ENCODE results near the gene COG3. TPM values are rescaled to one million over a fixed set of nuclear protein-coding genes. Genes with fewer than 3 reads are reported as not detected.

Gene COG3
- total RNA-seq, 1 donor from 2014 or later, result 29.6 TPM

GRCh38 chr13:45439781-45440462 is 24.8 kb upstream of the COG3 start:
- Mint-ChIP-seq H3K4me3 (ENCODE audit: low read depth) (no peak overlapping the region), H3K9me3 (ENCODE audit: low read depth) (no peaks in the 10 kb centered on the region), H3K27me3 (no peaks in the 10 kb centered on the region), H3K36me3 (ENCODE audit: insufficient read depth) (no peaks in the 10 kb centered on the region), H3K4me1 (ENCODE audit: low read depth) (peaks cover 4% of the 10 kb centered on the region), H3K27ac (no peak overlapping the region)
- no peak for TF ChIP-seq CTCF (IDR thresholded peaks at IDR 0.05; ENCODE audit: unreplicated experiment)
- no peak for DNase-seq (ENCODE audit: low spot score, unreplicated experiment)

- Mint-ChIP-seq H3K36me3 (ENCODE audit: insufficient read depth) (no peaks in the 10 kb centered on the region), H3K4me3 (ENCODE audit: low read depth) (no peak overlapping the region), H3K9me3 (ENCODE audit: low read depth) (no peaks in the 10 kb centered on the region), H3K4me1 (ENCODE audit: low read depth) (peaks cover 11% of the 10 kb centered on the region), H3K27ac (no peak overlapping the region), H3K27me3 (no peaks in the 10 kb centered on the region)
- DNase-seq (ENCODE audit: low spot score, unreplicated experiment), result no peak
- TF ChIP-seq CTCF (IDR thresholded peaks at IDR 0.05; ENCODE audit: unreplicated experiment), result no peak
Measured at GRCh38 chr13:45441633-45442032, 23.1 kb upstream of the COG3 start.

- H3K27me3 Mint-ChIP-seq, result no peaks in the 10 kb centered on the region
- no peaks in the 10 kb centered on the region for H3K36me3 Mint-ChIP-seq (ENCODE audit: insufficient read depth)
- no peaks in the 10 kb centered on the region for H3K9me3 Mint-ChIP-seq (ENCODE audit: low read depth)
- DNase-seq (ENCODE audit: low spot score, unreplicated experiment), result no peak
- no peak overlapping the region for H3K4me3 Mint-ChIP-seq (ENCODE audit: low read depth)
- peaks cover 25% of the 10 kb centered on the region for H3K4me1 Mint-ChIP-seq (ENCODE audit: low read depth)
- TF ChIP-seq CTCF (IDR thresholded peaks at IDR 0.05; ENCODE audit: unreplicated experiment), result no peak
- H3K27ac Mint-ChIP-seq, result no peak overlapping the region
Measured at GRCh38 chr13:45445053-45445452, 19.7 kb upstream of the COG3 start.

GRCh38 chr13:45446181-45446580 is 18.6 kb upstream of the COG3 start:
- H3K27me3 Mint-ChIP-seq, result no peaks in the 10 kb centered on the region
- TF ChIP-seq CTCF (IDR thresholded peaks at IDR 0.05; ENCODE audit: unreplicated experiment), result no peak
- no peak for DNase-seq (ENCODE audit: low spot score, unreplicated experiment)
- peaks cover 29% of the 10 kb centered on the region for H3K4me1 Mint-ChIP-seq (ENCODE audit: low read depth)
- H3K27ac Mint-ChIP-seq, result no peak overlapping the region
- H3K36me3 Mint-ChIP-seq (ENCODE audit: insufficient read depth), result no peaks in the 10 kb centered on the region
- H3K9me3 Mint-ChIP-seq (ENCODE audit: low read depth), result no peaks in the 10 kb centered on the region
- H3K4me3 Mint-ChIP-seq (ENCODE audit: low read depth), result no peak overlapping the region

GRCh38 chr13:45447050-45447661 is 17.6 kb upstream of the COG3 start:
- Mint-ChIP-seq H3K27ac (peak overlapping the region; percentile 43), H3K4me3 (ENCODE audit: low read depth) (no peak overlapping the region), H3K4me1 (ENCODE audit: low read depth) (peaks cover 29% of the 10 kb centered on the region), H3K9me3 (ENCODE audit: low read depth) (no peaks in the 10 kb centered on the region), H3K36me3 (ENCODE audit: insufficient read depth) (no peaks in the 10 kb centered on the region), H3K27me3 (no peaks in the 10 kb centered on the region)
- TF ChIP-seq CTCF (IDR thresholded peaks at IDR 0.05; ENCODE audit: unreplicated experiment), result no peak
- DNase-seq (ENCODE audit: low spot score, unreplicated experiment), result no peak

Data from progenitor cell of endocrine pancreas (in vitro differentiated cells).